Endothelial cell of umbilical vein (primary cell): ENCODE results near the gene CLEC16A. TPM values are rescaled to one million over a fixed set of nuclear protein-coding genes. Genes with fewer than 3 reads are reported as not detected.

Experiments
- BruUV-seq: library from RNA; stranded (reverse); fragments of 400-500 nt; replicated peaks from 2 replicates; lab custom pipeline; 2021; lab: Mats Ljungman, UMichigan
- CTCF ChIA-PET: fragments of 300-600, 350-600 bp; sonication (Branson Sonifier 250); formaldehyde crosslinking; loops from one replicate; lab custom pipeline; 2021; ENCODE audit warnings: antibody characterized with exemption, inconsistent platforms; lab: Charles Lee
- POLR2A ChIA-PET: fragments of 300-600, 350-600 bp; sonication (Branson Sonifier 250); formaldehyde crosslinking; loops from one replicate; lab custom pipeline; 2021; ENCODE audit warnings: antibody characterized with exemption, inconsistent platforms; lab: Charles Lee
- DNase-seq: peaks from one replicate; pipeline ENCODE4 v3.0.0-alpha.2; 2011; ENCODE audit warnings: low read depth, low spot score
- FAIRE-seq: peaks from 2 replicates; lab custom pipeline; 2011; peaks lifted over from hg19 to GRCh38; lab: Jason Lieb, UNC
- H2AFZ ChIP-seq: 2 replicates; pipeline ENCODE4 v1.6.0; 2012; ENCODE audit warnings: low read depth, low read length, control low read depth, inconsistent platforms
- H3K27ac ChIP-seq: 2 replicates; pipeline ENCODE4 v1.5.1; 2011; ENCODE audit warnings: low read depth, mild to moderate bottlenecking, control low read depth, low read length, moderate library complexity; ENCODE audit not compliant: insufficient read depth
- H3K27me3 ChIP-seq, 2 experiments: 2 replicates each; pipeline versions ENCODE4 v1.6.0 to v1.6.1; 2011; ENCODE audit warnings: low read length in 2 of 2, mixed read lengths in 1 of 2; ENCODE audit not compliant: control insufficient read depth in 2 of 2, insufficient read depth in 2 of 2
- H3K36me3 ChIP-seq, 2 experiments: 2 replicates in 1 of 2; 3 replicates in 1 of 2; pipeline ENCODE4 v1.5.1; 2011; ENCODE audit warnings: low read length in 2 of 2, mild to moderate bottlenecking in 1 of 2, moderate library complexity in 1 of 2; ENCODE audit not compliant: control insufficient read depth in 2 of 2, insufficient read depth in 2 of 2; ENCODE audit errors: extremely low read depth in 1 of 2
- H3K4me1 ChIP-seq: 3 replicates; pipeline ENCODE4 v1.5.1; 2011; ENCODE audit warnings: mild to moderate bottlenecking, low read length; ENCODE audit not compliant: control insufficient read depth, insufficient read depth; ENCODE audit errors: extremely low read depth
- H3K4me2 ChIP-seq: 2 replicates; pipeline ENCODE4 v1.6.1; 2011; ENCODE audit warnings: low read length, control low read depth, mixed read lengths; ENCODE audit not compliant: insufficient read depth
- H3K4me3 ChIP-seq, 3 experiments: fragments of 200-600 bp in 1 of 3; sonication (generic), shearing (Covaris generic) in 1 of 3; replicated peaks in 1 of 3; 2 replicates each; pipeline ENCODE4 v1.5.1; 2011 to 2016; ENCODE audit warnings: control low read depth in 3 of 3, low read length in 3 of 3, mild to moderate bottlenecking in 2 of 3, inconsistent platforms in 1 of 3, low read depth in 1 of 3, moderate library complexity in 1 of 3; ENCODE audit not compliant: insufficient read depth in 1 of 3
- H3K79me2 ChIP-seq: 2 replicates; pipeline ENCODE4 v1.6.0; 2012; ENCODE audit warnings: low read length, inconsistent platforms; ENCODE audit not compliant: control insufficient read depth, insufficient read depth
- H3K9ac ChIP-seq: replicated peaks from 2 replicates; pipeline ENCODE3; 2011; ENCODE audit warnings: low read length, control low read depth; ENCODE audit not compliant: insufficient read depth; ENCODE audit errors: extremely low read depth
- H3K9me1 ChIP-seq: replicated peaks from 3 replicates; pipeline ENCODE4 v1.6.0; 2011; ENCODE audit warnings: mild to moderate bottlenecking, low read length; ENCODE audit not compliant: control insufficient read depth, insufficient read depth; ENCODE audit errors: extremely low read depth
- H3K9me3 ChIP-seq: replicated peaks from 2 replicates; pipeline ENCODE4 v1.5.1; 2012; ENCODE audit warnings: low read length, inconsistent platforms; ENCODE audit not compliant: control insufficient read depth, insufficient read depth
- H4K20me1 ChIP-seq: replicated peaks from 2 replicates; pipeline ENCODE3; 2011; ENCODE audit warnings: mild to moderate bottlenecking, low read length; ENCODE audit not compliant: control insufficient read depth, insufficient read depth; ENCODE audit errors: extremely low read depth
- EZH2 ChIP-seq: IDR thresholded peaks from 2 replicates; pipeline ENCODE4 v1.6.1; 2012; ENCODE audit warnings: borderline replicate concordance, low read depth, mild to moderate bottlenecking, moderate library complexity, low read length, inconsistent platforms; ENCODE audit not compliant: severe bottlenecking
- FOS ChIP-seq: IDR thresholded peaks from 2 replicates; pipeline ENCODE4 v1.6.1; 2011; ENCODE audit warnings: mild to moderate bottlenecking, low read length, moderate library complexity, borderline replicate concordance; ENCODE audit not compliant: insufficient read depth
- GATA2 ChIP-seq: IDR thresholded peaks from 2 replicates; pipeline ENCODE4 v1.7.0; 2011; ENCODE audit warnings: low read depth, mild to moderate bottlenecking, moderate library complexity, mixed read lengths, low read length; ENCODE audit not compliant: insufficient read length, insufficient read depth
- MYC ChIP-seq: IDR thresholded peaks from one replicate; pipeline ENCODE4 v1.6.1; 2011; ENCODE audit warnings: mild to moderate bottlenecking, low read depth, low read length
- POLR2A ChIP-seq: IDR thresholded peaks from 2 replicates; pipeline ENCODE4 v1.6.1; 2012; ENCODE audit warnings: low read depth, mild to moderate bottlenecking, control low read depth, low read length
- POLR2AphosphoS5 ChIP-seq: IDR thresholded peaks from 2 replicates; pipeline ENCODE4 v1.6.1; 2012; ENCODE audit warnings: low read depth, mild to moderate bottlenecking, control low read depth, low read length, moderate library complexity; ENCODE audit not compliant: insufficient read depth
- dilution Hi-C: fragments of 300-500 bp; cut with MboI; formaldehyde crosslinking; loops from one replicate; pipeline ENCODE4 v1.15.0; 2019; ENCODE audit warnings: low sequenced_read_pairs; ENCODE audit not compliant: extremely low pct_ligation_motif_present
- intact Hi-C: fragments of 100-400 bp; cut with micrococcal nuclease; formaldehyde crosslinking; loops from one replicate; pipeline ENCODE4 v1.10.0; 2022
- polyA plus RNA-seq, 4 experiments: library from polyadenylated mRNA; depleted of rRNA in 3 of 4; stranded (reverse) in 3 of 4; unstranded in 1 of 4; fragments of >200 nt; gene quantifications; 2 replicates each; pipeline versions ENCODE4 v1.2.1 to v1.2.3, GENCODE V29; 2011 to 2012; ENCODE audit warnings: missing spikeins in 1 of 4
- total RNA-seq: library from RNA; stranded (reverse); gene quantifications from 2 replicates; pipeline ENCODE4 v1.2.3, GENCODE V29; 2021
- TF ChIP-seq, protein P1 (sequence below), 2 donors: IDR thresholded peaks; 1 replicate in 1 of 2; 2 replicates in 1 of 2; pipeline ENCODE4 v1.5.1; 2011; ENCODE audit warnings: low read length in 2 of 2, mild to moderate bottlenecking in 2 of 2, moderate library complexity in 2 of 2, control low read depth in 1 of 2, inconsistent platforms in 1 of 2, low read depth in 1 of 2; ENCODE audit not compliant: insufficient read depth in 1 of 2; ENCODE audit errors: extremely low read depth in 1 of 2
- TF ChIP-seq, protein P2 (sequence below): IDR thresholded peaks from 2 replicates; pipeline ENCODE4 v1.6.1; 2011; ENCODE audit not compliant: insufficient read depth, insufficient read length

The CLEC16A gene
- total and polyA plus RNA-seq, 2 donors (not counting 3 experiments of a cell fraction or from before 2014, with no cell fraction given), result 11.4 to 23.3 TPM

- no peaks in the 10 kb centered on the region for H3K79me2 ChIP-seq
- DNase-seq, result no peak
- no peak overlapping the region for H3K9ac ChIP-seq
- BruUV-seq, result no TSS peak
- H3K27me3 ChIP-seq, result no peaks in the 10 kb centered on the region
- H4K20me1 ChIP-seq, result no peaks in the 10 kb centered on the region
- FAIRE-seq, result no peak
- intact Hi-C loops (no loop called here), dilution Hi-C loops (no loop called here)
- no peak for TF ChIP-seq GATA2
- TF ChIP-seq EZH2, result no peak
- no peak for TF ChIP-seq FOS
- TF ChIP-seq POLR2AphosphoS5, result no peak
- TF ChIP-seq POLR2A, result no peak
- TF ChIP-seq, protein P1, sequence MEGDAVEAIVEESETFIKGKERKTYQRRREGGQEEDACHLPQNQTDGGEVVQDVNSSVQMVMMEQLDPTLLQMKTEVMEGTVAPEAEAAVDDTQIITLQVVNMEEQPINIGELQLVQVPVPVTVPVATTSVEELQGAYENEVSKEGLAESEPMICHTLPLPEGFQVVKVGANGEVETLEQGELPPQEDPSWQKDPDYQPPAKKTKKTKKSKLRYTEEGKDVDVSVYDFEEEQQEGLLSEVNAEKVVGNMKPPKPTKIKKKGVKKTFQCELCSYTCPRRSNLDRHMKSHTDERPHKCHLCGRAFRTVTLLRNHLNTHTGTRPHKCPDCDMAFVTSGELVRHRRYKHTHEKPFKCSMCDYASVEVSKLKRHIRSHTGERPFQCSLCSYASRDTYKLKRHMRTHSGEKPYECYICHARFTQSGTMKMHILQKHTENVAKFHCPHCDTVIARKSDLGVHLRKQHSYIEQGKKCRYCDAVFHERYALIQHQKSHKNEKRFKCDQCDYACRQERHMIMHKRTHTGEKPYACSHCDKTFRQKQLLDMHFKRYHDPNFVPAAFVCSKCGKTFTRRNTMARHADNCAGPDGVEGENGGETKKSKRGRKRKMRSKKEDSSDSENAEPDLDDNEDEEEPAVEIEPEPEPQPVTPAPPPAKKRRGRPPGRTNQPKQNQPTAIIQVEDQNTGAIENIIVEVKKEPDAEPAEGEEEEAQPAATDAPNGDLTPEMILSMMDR (IDR thresholded peaks at IDR 0.05; ENCODE audit: extremely low read depth in 1 of 2, insufficient read depth in 1 of 2, low read depth in 1 of 2, low read length in 2 of 2), result no peak
- no peak for TF ChIP-seq MYC
- TF ChIP-seq, protein P2, sequence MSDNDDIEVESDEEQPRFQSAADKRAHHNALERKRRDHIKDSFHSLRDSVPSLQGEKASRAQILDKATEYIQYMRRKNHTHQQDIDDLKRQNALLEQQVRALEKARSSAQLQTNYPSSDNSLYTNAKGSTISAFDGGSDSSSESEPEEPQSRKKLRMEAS, result no peak
- no peak overlapping the region for H3K4me2 ChIP-seq
- no peaks in the 10 kb centered on the region for H3K9me1 ChIP-seq
- no peak overlapping the region for H3K4me3 ChIP-seq
- CTCF ChIA-PET, result interaction anchor here (0.8 kb wide), 1 partner anchor 24 kb away, joined by 3 read pairs; no protein-coding TSS in a partner anchor
- POLR2A ChIA-PET, result interaction anchor here (0.6 kb wide), 1 partner anchor 269 kb away, joined by 4 read pairs; the partner anchor contains the start of gene SOCS1
- no peak overlapping the region for H3K27ac ChIP-seq
- no peak overlapping the region for H2AFZ ChIP-seq
- peaks cover 19% of the 10 kb centered on the region for H3K4me1 ChIP-seq
- H3K36me3 ChIP-seq, result no peaks in the 10 kb centered on the region
- H3K9me3 ChIP-seq, result no peaks in the 10 kb centered on the region
Observed at GRCh38 chr16:10987361-10988163, 43.2 kb downstream of the CLEC16A start.
